Body of pancreas (tissue), 4 donors: ENCODE data around the gene TACC3. TPM values are rescaled to one million over a fixed set of nuclear protein-coding genes. Genes with fewer than 3 reads are reported as not detected.

Source experiments
- ATAC-seq: fragments of 150-250 bp; one replicate; pipeline ENCODE4 v1.9.1; 2016
- DNase-seq, 4 donors: peaks; one replicate each; pipeline ENCODE4 v3.0.0-alpha.2; 2019
- H3K27ac ChIP-seq, 4 donors: fragments of 200-600 bp; sonication (generic); 1 replicate in 3 of 4; 2 replicates in 1 of 4; pipeline versions ENCODE4 v1.5.1 to v1.6.1; 2016 to 2019; ENCODE audit warnings: mild to moderate bottlenecking in 1 of 4, mixed read lengths in 1 of 4, moderate library complexity in 1 of 4
- H3K27me3 ChIP-seq, 2 donors: fragments of 200-600 bp; sonication (generic); one replicate each; pipeline ENCODE4 v1.6.0; 2016; ENCODE audit warnings: mild to moderate bottlenecking in 1 of 2
- H3K36me3 ChIP-seq, 2 donors: fragments of 200-600 bp; sonication (generic); replicated peaks in 1 of 2; 2 replicates each; pipeline ENCODE4 v1.5.1; 2016; ENCODE audit warnings: low read depth in 2 of 2; ENCODE audit not compliant: insufficient read depth in 1 of 2
- H3K4me1 ChIP-seq: fragments of 200-600 bp; sonication (generic); one replicate; pipeline ENCODE4 v1.6.0; 2016
- H3K4me3 ChIP-seq, 2 donors: fragments of 200-600 bp; sonication (generic); 1 replicate in 1 of 2; 2 replicates in 1 of 2; pipeline ENCODE4 v1.5.1; 2016 to 2019
- H3K9me3 ChIP-seq, 3 donors: fragments of 200-600 bp; sonication (generic); 1 replicate in 2 of 3; 2 replicates in 1 of 3; pipeline ENCODE4 v1.5.1; 2016
- CTCF ChIP-seq, 7 experiments: fragments of 450-650 bp in 4 of 7; fragments of 200-600 bp in 3 of 7; sonication (generic) in 3 of 7; IDR thresholded peaks; one replicate each; pipeline ENCODE4 v1.5.1; 2016 to 2019; ENCODE audit warnings: antibody characterized with exemption in 7 of 7
- POLR2A ChIP-seq, 3 donors: fragments of 450-650 bp; IDR thresholded peaks; one replicate each; pipeline ENCODE4 v1.6.1; 2016; ENCODE audit warnings: antibody characterized with exemption in 3 of 3, mild to moderate bottlenecking in 2 of 3
- WGBS, 2 donors: methylation state at CpG; one replicate each; pipeline ENCODE4 v1.1.5; 2017; 5-methylcytosine and 5-hydroxymethylcytosine counted together
- intact Hi-C: fragments of 100-400 bp; cut with DNase I; formaldehyde crosslinking; loops from one replicate; pipeline ENCODE4 v1.15.1; 2023
- total RNA-seq, 2 donors: library from RNA; depleted of rRNA; stranded (reverse); fragments of >200 nt; gene quantifications; one replicate each; pipeline ENCODE4 v1.1.0, GENCODE V29; 2016

Gene TACC3
- total RNA-seq, 2 donors from 2014 or later, result 5.7 to 8.9 TPM

- DNase-seq (no peak), ATAC-seq (no peak)
- Histone ChIP-seq H3K4me3 (no peak overlapping the region), H3K27me3 (no peaks in the 10 kb centered on the region), H3K36me3 (no peaks in the 10 kb centered on the region), H3K9me3 (no peaks in the 10 kb centered on the region), H3K27ac (no peak overlapping the region), H3K4me1 (peaks cover 25% of the 10 kb centered on the region)
- intact Hi-C loops, result no loop called here
- 79 to 90% methylated on average over 2 to 19 of the region's 19 CpGs for WGBS, 2 donors
- TF ChIP-seq POLR2A (IDR thresholded peaks at IDR 0.05) (no peak), CTCF (IDR thresholded peaks at IDR 0.05) (no peak)
Observed at GRCh38 chr4:1759170-1759817, 38.0 kb downstream of the TACC3 start.

- TF ChIP-seq CTCF (IDR thresholded peaks at IDR 0.05) (no peak), POLR2A (IDR thresholded peaks at IDR 0.05) (no peak)
- Histone ChIP-seq H3K27me3 (no peaks in the 10 kb centered on the region), H3K27ac (no peak overlapping the region), H3K4me1 (peaks cover 25% of the 10 kb centered on the region), H3K4me3 (no peak overlapping the region), H3K9me3 (no peaks in the 10 kb centered on the region), H3K36me3 (no peaks in the 10 kb centered on the region)
- 73 to 80% methylated on average over 2 to 13 of the region's 13 CpGs for WGBS, 2 donors
- intact Hi-C loops, result no loop called here
- DNase-seq, result no peak
- ATAC-seq, result no peak
Observed at GRCh38 chr4:1759818-1760223, 38.5 kb downstream of the TACC3 start.

- DNase-seq (no peak), ATAC-seq (no peak)
- intact Hi-C loops, result no loop called here
- Histone ChIP-seq H3K9me3 (no peaks in the 10 kb centered on the region), H3K36me3 (no peaks in the 10 kb centered on the region), H3K27ac (no peak overlapping the region), H3K4me1 (peaks cover 33% of the 10 kb centered on the region), H3K4me3 (no peak overlapping the region), H3K27me3 (no peaks in the 10 kb centered on the region)
- no peak for TF ChIP-seq CTCF (IDR thresholded peaks at IDR 0.05)
- no peak for TF ChIP-seq POLR2A (IDR thresholded peaks at IDR 0.05)
- WGBS, 2 donors, result 26 to 30% methylated on average over 7 to 11 of the region's 25 CpGs
Observed at GRCh38 chr4:1760521-1761071, 39.3 kb downstream of the TACC3 start.

- intact Hi-C loops, result no loop called here
- ATAC-seq (no peak), DNase-seq (no peak)
- WGBS, 2 donors, result 44 to 47% methylated on average over 3 to 13 of the region's 32 CpGs
- Histone ChIP-seq H3K27ac (no peak overlapping the region), H3K4me1 (peaks cover 39% of the 10 kb centered on the region), H3K4me3 (no peak overlapping the region), H3K27me3 (no peaks in the 10 kb centered on the region), H3K9me3 (no peaks in the 10 kb centered on the region), H3K36me3 (no peaks in the 10 kb centered on the region)
- TF ChIP-seq CTCF (IDR thresholded peaks at IDR 0.05) (no peak), POLR2A (IDR thresholded peaks at IDR 0.05) (no peak)
Observed at GRCh38 chr4:1761130-1761689, 39.9 kb downstream of the TACC3 start.
